ENCODE measurements around the gene YDJC.

- TF ChIP-seq CTCF (conservative IDR thresholded peaks at IDR 0.05), result peak; percentile 82
- TF ChIP-seq ZFX (IDR thresholded peaks at IDR 0.05), result no peak
Observed at GRCh38 chr22:21641417-21641788, 11.6 kb upstream of the YDJC start.

Measured in C4-2B (cell line).